ENCODE data around the gene AGT.

AGT gene

GRCh38 chr1:230713915-230714764 lies at the start of gene AGT:
TSS of gene AGT (minus strand) at chr1:230714122. CDS start at chr1:230710823, 3,299 bp downstream.
- DNase-seq (ENCODE audit: low spot score): no peak

GRCh38 chr1:230761443-230762167 lies 47.7 kb upstream of the AGT start:
- no peak for DNase-seq (ENCODE audit: low spot score)

- DNase-seq (ENCODE audit: low spot score): no peak
Measured at GRCh38 chr1:230760360-230760827, 46.5 kb upstream of the AGT start.

- no peak for DNase-seq (ENCODE audit: low spot score)
Measured at GRCh38 chr1:230759369-230760065, 45.6 kb upstream of the AGT start.

GRCh38 chr1:230758709-230759368 lies 44.9 kb upstream of the AGT start:
- no peak for DNase-seq (ENCODE audit: low spot score)

GRCh38 chr1:230757856-230758708 lies 44.2 kb upstream of the AGT start:
- no peak for DNase-seq (ENCODE audit: low spot score)

- DNase-seq (ENCODE audit: low spot score): no peak
Measured at GRCh38 chr1:230754796-230755195, 40.9 kb upstream of the AGT start.

- DNase-seq (ENCODE audit: low spot score): no peak
Measured at GRCh38 chr1:230753586-230754251, 39.8 kb upstream of the AGT start.

GRCh38 chr1:230753191-230753585 lies 39.3 kb upstream of the AGT start:
- no peak for DNase-seq (ENCODE audit: low spot score)

GRCh38 chr1:230752407-230752806 lies 38.5 kb upstream of the AGT start:
- no peak for DNase-seq (ENCODE audit: low spot score)

- DNase-seq (ENCODE audit: low spot score): no peak
Measured at GRCh38 chr1:230750986-230751625, 37.2 kb upstream of the AGT start.

- no peak for DNase-seq (ENCODE audit: low spot score)
Measured at GRCh38 chr1:230750576-230750975, 36.7 kb upstream of the AGT start.

GRCh38 chr1:230749635-230750034 lies 35.7 kb upstream of the AGT start:
- DNase-seq (ENCODE audit: low spot score): no peak

GRCh38 chr1:230749150-230749549 lies 35.2 kb upstream of the AGT start:
- no peak for DNase-seq (ENCODE audit: low spot score)

GRCh38 chr1:230747890-230748800 lies 34.2 kb upstream of the AGT start:
- DNase-seq (ENCODE audit: low spot score): no peak

GRCh38 chr1:230747127-230747730 lies 33.3 kb upstream of the AGT start, which contains the start of gene CAPN9:
TSS of gene CAPN9 (plus strand) at chr1:230747388. CDS start at chr1:230747497, 109 bp downstream.
- no peak for DNase-seq (ENCODE audit: low spot score)

GRCh38 chr1:230746617-230747016 lies 32.7 kb upstream of the AGT start:
- no peak for DNase-seq (ENCODE audit: low spot score)

- DNase-seq (ENCODE audit: low spot score): no peak
Measured at GRCh38 chr1:230745071-230745470, 31.1 kb upstream of the AGT start.
